Right lobe of liver (tissue), 6 donors: ENCODE data around the gene CAMTA1. TPM values are rescaled to one million over a fixed set of nuclear protein-coding genes. Genes with fewer than 3 reads are reported as not detected.

Source experiments
- ATAC-seq, 4 donors: fragments of 200-7000 bp; cut with Tn5 transposase; one replicate each; pipeline ENCODE4 v1.9.1; 2020; ENCODE audit warnings: mild to moderate bottlenecking in 4 of 4, moderate library complexity in 4 of 4
- DNase-seq, 3 donors: peaks; one replicate each; pipeline ENCODE4 v3.0.0-alpha.2; 2020
- H3K27ac ChIP-seq, 3 donors: fragments of 200-600 bp; one replicate each; pipeline ENCODE4 v1.8.0; 2022
- H3K27me3 ChIP-seq, 2 donors: fragments of 200-600 bp; one replicate each; pipeline ENCODE4 v1.8.0; 2022
- H3K36me3 ChIP-seq, 4 donors: fragments of 200-600 bp; sonication (generic) in 1 of 4; one replicate each; pipeline versions ENCODE4 v1.5.1 to v1.8.0; 2017 to 2022; ENCODE audit warnings: control low read depth in 1 of 4
- H3K4me1 ChIP-seq, 4 donors: fragments of 200-600 bp; sonication (generic) in 1 of 4; one replicate each; pipeline versions ENCODE4 v1.5.1 to v1.8.0; 2017 to 2022; ENCODE audit warnings: control low read depth in 1 of 4
- H3K4me3 ChIP-seq, 3 donors: fragments of 200-600 bp; one replicate each; pipeline ENCODE4 v1.8.0; 2022
- H3K9me3 ChIP-seq, 4 donors: fragments of 200-600 bp; sonication (generic) in 1 of 4; one replicate each; pipeline versions ENCODE4 v1.5.1 to v1.8.0; 2017 to 2022; ENCODE audit warnings: control low read depth in 1 of 4
- CTCF ChIP-seq, 4 donors: fragments of 200-600 bp in 3 of 4; fragments of 450-650 bp in 1 of 4; IDR thresholded peaks; one replicate each; pipeline versions ENCODE4 v1.5.1 to v1.8.0; 2016 to 2022; ENCODE audit warnings: antibody characterized with exemption in 4 of 4, mild to moderate bottlenecking in 2 of 4
- POLR2A ChIP-seq: fragments of 450-650 bp; IDR thresholded peaks from one replicate; pipeline ENCODE4 v1.6.1; 2017; ENCODE audit warnings: antibody characterized with exemption, mild to moderate bottlenecking
- whole genome bisulfite sequencing: methylation state at CpG from one replicate; pipeline ENCODE4 v1.1.6; 2018; ENCODE audit warnings: low coverage, low lambda C conversion rate; ENCODE audit not compliant: insufficient coverage; ENCODE audit errors: missing lambda C conversion rate; 5-methylcytosine and 5-hydroxymethylcytosine counted together
- intact Hi-C, 2 donors: fragments of 100-400 bp; cut with DNase I; formaldehyde crosslinking; loops; one replicate each; pipeline versions ENCODE4 v1.11.2 to v1.14.1; 2022
- total RNA-seq, 6 experiments: library from RNA; depleted of rRNA in 2 of 6; stranded (reverse); fragments of >200 nt in 2 of 6; fragmentation: NEBNext Ultra II Directional in 3 of 6; extraction: Animal tissue kit (Norgen Biotek cat#: 25700) in 3 of 6; gene quantifications; one replicate each; pipeline versions ENCODE4 v1.1.0 to v1.2.4, GENCODE V29; 2016 to 2023
- donor health status: DM: no; HTN: yes; CAD: no.
- donor health status: DM: no; HTN: no; CAD: no.
- donor health status: DM: no; HTN: no; CAD: no.
- donor health status: DM: no; HTN: yes; CAD: no.
- donor health status: DM: no; HTN: yes; CAD: no.

Gene CAMTA1
- total RNA-seq, 6 experiments from 2014 or later = 32.3 to 49.4 (median 37.2) TPM

DNA sequence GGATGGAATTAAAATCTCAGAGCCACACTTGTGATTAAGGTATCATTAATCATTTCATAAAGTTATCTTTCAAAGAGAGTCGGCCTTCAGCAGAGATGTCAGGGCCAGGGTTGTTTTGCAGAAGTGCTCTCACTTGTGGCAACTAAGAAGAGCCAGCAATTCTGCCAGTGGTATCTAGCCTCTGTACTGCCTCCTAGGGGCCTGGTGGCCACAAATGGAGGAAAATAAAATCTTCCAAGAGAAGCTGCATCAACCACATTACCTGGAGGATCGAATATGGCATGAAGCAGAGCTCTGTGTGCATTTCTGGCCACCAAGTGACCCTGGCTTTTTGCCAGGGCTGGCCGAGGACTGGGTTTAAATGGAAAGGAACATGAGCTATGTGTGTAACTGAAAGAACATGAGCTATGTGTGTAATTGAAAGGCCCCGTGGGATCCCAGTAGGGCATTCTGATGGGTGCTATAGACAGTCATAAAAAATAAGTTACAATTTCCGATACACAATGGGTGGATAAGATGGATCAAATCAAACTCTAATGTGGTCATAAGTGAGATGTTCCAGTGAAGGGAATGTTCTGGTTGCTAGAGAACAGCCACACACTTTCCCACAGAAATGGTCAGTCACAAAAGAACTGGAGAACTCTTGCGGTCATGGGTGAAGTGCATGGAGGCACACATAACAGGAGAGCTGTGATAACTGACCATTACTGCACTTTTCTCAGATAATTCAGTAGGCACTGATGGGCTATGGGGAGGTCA is 335.8 kb downstream of the CAMTA1 start:
- Histone ChIP-seq H3K4me1 (peaks cover 0 to 11% (median 5%) of the 10 kb centered on the region in 4 donors), H3K27me3 (no peaks in the 10 kb centered on the region), H3K4me3 (no peak overlapping the region), H3K27ac (no peak overlapping the region), H3K36me3 (no peaks in the 10 kb centered on the region), H3K9me3 (no peaks in the 10 kb centered on the region)
- TF ChIP-seq CTCF (IDR thresholded peaks at IDR 0.05) = peak in 3 of 4 donors; percentile 14 to 45 (median 25)
- no peak for TF ChIP-seq POLR2A
- DNase-seq (peak in 1 of 3 donors; percentile 61), ATAC-seq (peak; percentile 14 to 46 (median 24))
- 43% methylated on average over 6 of the region's 6 CpGs for WGBS
- intact Hi-C loops = no loop called here

DNA sequence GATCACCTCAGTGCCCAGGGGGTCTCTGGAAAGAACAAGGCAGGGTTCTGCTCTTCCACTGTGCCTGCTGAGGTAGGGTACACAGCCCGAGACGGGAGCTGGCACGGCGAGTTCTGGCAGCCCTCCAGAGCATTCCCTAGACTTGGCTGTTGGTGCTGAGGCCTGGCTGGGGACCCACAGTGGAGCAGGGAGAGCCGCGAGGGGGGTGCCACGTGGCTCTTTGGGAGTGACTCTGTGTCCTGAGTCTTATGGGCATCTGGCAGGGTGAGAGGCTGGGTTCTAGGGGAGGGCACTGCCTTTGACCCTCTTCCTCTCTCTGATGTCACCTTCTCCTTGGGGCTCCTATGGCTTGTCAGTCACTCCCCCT is 336.4 kb downstream of the CAMTA1 start:
- intact Hi-C loops = no loop called here
- Histone ChIP-seq H3K9me3 (no peaks in the 10 kb centered on the region), H3K4me3 (no peak overlapping the region), H3K36me3 (no peaks in the 10 kb centered on the region), H3K4me1 (peaks cover 0 to 11% (median 5%) of the 10 kb centered on the region in 4 donors), H3K27ac (no peak overlapping the region), H3K27me3 (no peaks in the 10 kb centered on the region)
- WGBS = no CpG with 5 or more reads among the region's 7 CpGs
- ATAC-seq = peak; percentile 85 to 92 (median 86)
- DNase-seq = peak; percentile 75 to 87 (median 83)
- TF ChIP-seq CTCF (IDR thresholded peaks at IDR 0.05) = no peak
- no peak for TF ChIP-seq POLR2A

GRCh38 chr1:7127322-7128075 is 342.2 kb downstream of the CAMTA1 start:
- Histone ChIP-seq H3K27me3 (no peaks in the 10 kb centered on the region), H3K36me3 (no peaks in the 10 kb centered on the region), H3K9me3 (no peaks in the 10 kb centered on the region), H3K4me3 (no peak overlapping the region), H3K4me1 (no peaks in the 10 kb centered on the region), H3K27ac (no peak overlapping the region)
- DNase-seq (no peak), ATAC-seq (no peak)
- no peak for TF ChIP-seq CTCF (IDR thresholded peaks at IDR 0.05)
- no peak for TF ChIP-seq POLR2A
- intact Hi-C loops = no loop called here
- WGBS = 70% methylated on average over 6 of the region's 12 CpGs

DNA sequence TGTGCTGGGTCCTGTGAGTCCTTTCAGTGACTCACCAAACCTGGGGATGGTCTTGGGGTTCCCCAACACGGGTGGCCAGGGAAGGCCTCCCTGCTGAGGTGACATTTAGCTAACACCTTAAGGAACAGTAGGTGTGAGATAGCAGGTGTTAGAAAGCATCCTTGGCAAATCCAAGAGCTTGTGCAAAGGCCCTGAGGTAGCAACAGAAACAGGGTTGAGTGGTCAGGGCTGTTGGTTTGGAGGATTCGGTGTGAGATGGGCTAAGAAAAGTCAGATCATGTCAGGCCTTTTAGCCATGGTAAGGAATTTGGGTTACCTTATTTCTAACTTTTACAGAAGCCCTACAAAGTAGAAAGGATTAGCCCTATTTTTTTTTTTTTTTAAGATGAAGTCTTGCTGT is 343.0 kb downstream of the CAMTA1 start:
- ATAC-seq = no peak
- TF ChIP-seq CTCF (IDR thresholded peaks at IDR 0.05) (no peak), POLR2A (no peak)
- no peak for DNase-seq
- Histone ChIP-seq H3K4me1 (no peaks in the 10 kb centered on the region), H3K27ac (no peak overlapping the region), H3K27me3 (no peaks in the 10 kb centered on the region), H3K36me3 (no peaks in the 10 kb centered on the region), H3K9me3 (no peaks in the 10 kb centered on the region), H3K4me3 (no peak overlapping the region)
- 88% methylated on average over 2 of the region's 2 CpGs for WGBS
- intact Hi-C loops = no loop called here
